Muscle of leg (tissue), 11 donors: ENCODE measurements around the gene GRHL1. TPM values are rescaled to one million over a fixed set of nuclear protein-coding genes. Genes with fewer than 3 reads are reported as not detected.
"Not testable (repeated sequence)": the region's sequence is repeated elsewhere in the genome, so short reads cannot be mapped to it uniquely, and the experiment has no call there.

Experiments
- DNase-seq: peaks from one replicate; pipeline ENCODE4 v3.0.0; 2013
- H3K27ac ChIP-seq: one replicate; pipeline ENCODE4 v1.5.1; 2013; ENCODE audit warnings: mild to moderate bottlenecking, low read length, control low read depth
- H3K27me3 ChIP-seq: one replicate; pipeline ENCODE4 v1.6.1; 2013; ENCODE audit warnings: low read length; ENCODE audit not compliant: control insufficient read depth, insufficient read depth
- H3K36me3 ChIP-seq: one replicate; pipeline ENCODE4 v1.6.1; 2013; ENCODE audit warnings: low read length; ENCODE audit not compliant: control insufficient read depth, insufficient read depth
- H3K4me1 ChIP-seq: one replicate; pipeline ENCODE4 v1.6.1; 2013; ENCODE audit warnings: low read length; ENCODE audit not compliant: control insufficient read depth, insufficient read depth
- H3K4me3 ChIP-seq: one replicate; pipeline ENCODE4 v1.5.1; 2013; ENCODE audit warnings: low read length, control low read depth
- H3K9me3 ChIP-seq: replicated peaks from 2 replicates; pipeline ENCODE4 v1.6.1; 2013; ENCODE audit warnings: low read depth, low read length; ENCODE audit not compliant: control insufficient read depth
- WGBS: methylation state at CpG from one replicate; pipeline ENCODE4 v1.1.5; 2013; ENCODE audit warnings: missing lambda C conversion rate; ENCODE audit not compliant: insufficient coverage; 5-methylcytosine and 5-hydroxymethylcytosine counted together
- polyA plus RNA-seq, 8 donors: library from polyadenylated mRNA; unstranded; fragments of 120-200 nt; gene quantifications; one replicate each; pipeline versions ENCODE4 v1.2.1 to v1.2.3, GENCODE V29; 2013; ENCODE audit warnings: inconsistent platforms in 1 of 8, low replicate concordance in 1 of 8; ENCODE audit not compliant: insufficient read length in 8 of 8, insufficient read depth in 1 of 8
- total RNA-seq: library from RNA; stranded (reverse); fragments of 120-200 nt; gene quantifications from one replicate; pipeline ENCODE4 v1.2.4, GENCODE V29; 2013

GRHL1 gene
- total and polyA plus RNA-seq, 9 donors: 0.48 to 4.3 (median 1.0) TPM

- Histone ChIP-seq H3K4me3 (no peak overlapping the region), H3K36me3 (no peaks in the 10 kb centered on the region), H3K4me1 (peaks cover 34% of the 10 kb centered on the region), H3K27ac (no peak overlapping the region), H3K27me3 (peaks cover 13% of the 10 kb centered on the region), H3K9me3 (no peaks in the 10 kb centered on the region)
- no peak for DNase-seq
- 90% methylated on average over 4 of the region's 9 CpGs for WGBS
Measured at GRCh38 chr2:10008809-10009176, 57.3 kb downstream of the GRHL1 start.

DNA sequence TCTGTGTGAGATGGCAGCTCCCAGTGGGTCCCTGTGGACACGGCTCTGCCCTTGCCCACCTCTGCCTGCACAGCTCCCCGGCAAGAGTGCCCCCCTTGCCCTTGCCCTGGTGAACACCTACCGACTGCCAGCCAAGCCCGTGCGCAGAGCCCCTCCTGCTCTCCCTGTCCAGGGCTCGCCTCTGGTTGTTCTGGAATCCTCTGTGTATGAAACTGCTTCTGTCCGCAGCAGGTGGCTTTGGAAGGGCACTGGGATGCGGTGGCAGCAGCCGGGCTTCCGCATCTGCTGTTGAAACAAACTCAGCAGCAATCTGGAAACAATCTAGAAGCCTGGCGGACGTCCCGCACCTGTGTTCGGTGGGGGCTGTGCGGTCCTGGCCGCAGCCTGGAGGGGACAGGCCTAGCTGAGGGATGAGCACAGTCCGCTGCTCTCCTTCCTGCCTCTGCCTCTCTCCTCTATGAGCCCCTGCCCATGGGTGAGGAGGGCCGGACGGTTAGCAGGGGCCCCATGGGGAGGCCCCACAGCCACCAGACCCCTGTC lies 57.8 kb downstream of the GRHL1 start:
- H3K36me3 ChIP-seq: no peaks in the 10 kb centered on the region
- H3K9me3 ChIP-seq: no peaks in the 10 kb centered on the region
- H3K27ac ChIP-seq: peak overlapping the region; percentile 9
- peak; percentile 60 for DNase-seq
- H3K27me3 ChIP-seq: peaks cover 12% of the 10 kb centered on the region
- 41% methylated on average over 14 of the region's 19 CpGs for WGBS
- H3K4me3 ChIP-seq: no peak overlapping the region
- peaks cover 34% of the 10 kb centered on the region for H3K4me1 ChIP-seq

DNA sequence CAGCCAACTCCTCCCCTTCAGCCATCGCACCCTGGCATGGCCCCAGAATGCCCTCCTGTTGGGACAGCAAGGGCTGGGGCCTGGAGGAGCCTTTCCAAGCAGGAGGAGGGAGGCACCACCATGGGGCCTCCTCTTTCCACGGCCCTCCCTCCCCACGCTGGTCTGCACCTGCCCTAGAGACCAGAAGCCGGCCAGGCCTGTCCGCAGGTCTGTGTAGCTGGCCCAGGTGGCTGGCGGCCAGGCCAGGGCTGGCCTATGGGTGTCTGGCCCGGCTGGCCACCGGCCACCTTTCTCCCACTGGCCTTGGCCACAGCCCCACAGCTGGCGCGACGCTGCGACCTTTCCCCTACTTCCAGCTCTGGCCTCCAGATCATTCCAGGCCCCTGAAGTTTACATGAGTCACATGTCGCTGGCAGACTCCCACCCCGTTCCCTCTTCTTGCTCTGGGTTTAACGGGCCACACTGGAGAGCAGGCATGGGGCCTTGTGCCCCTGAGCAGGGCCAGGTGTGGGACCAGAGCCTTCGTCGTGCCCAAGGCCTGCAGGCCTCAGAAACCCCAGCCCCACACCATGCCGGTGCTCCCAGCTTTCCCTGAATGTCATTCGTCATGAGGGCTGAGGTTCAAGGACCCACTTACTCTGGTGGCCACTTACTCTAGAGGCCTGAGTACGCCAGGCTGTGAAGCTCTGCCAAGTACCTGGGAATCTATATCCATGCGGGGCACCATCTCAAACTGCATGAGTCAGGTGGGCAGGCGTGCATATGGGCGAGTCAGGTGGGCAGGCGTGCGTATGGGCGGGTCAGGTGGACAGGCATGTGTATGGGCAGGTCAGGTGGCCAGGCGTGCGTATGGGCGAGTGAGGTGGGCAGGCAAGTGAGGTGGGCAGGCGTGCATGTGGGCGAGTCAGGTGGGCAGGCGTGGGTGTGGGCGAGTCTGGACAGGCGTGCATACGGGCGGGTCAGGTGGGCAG lies 58.6 kb downstream of the GRHL1 start:
- peak; percentile 77 for DNase-seq
- Histone ChIP-seq H3K27ac (no peak overlapping the region), H3K36me3 (no peaks in the 10 kb centered on the region), H3K4me1 (peaks cover 34% of the 10 kb centered on the region), H3K27me3 (peaks cover 10% of the 10 kb centered on the region), H3K9me3 (no peaks in the 10 kb centered on the region), H3K4me3 (no peak overlapping the region)
- 63% methylated on average over 35 of the region's 36 CpGs for WGBS

- not testable (repeated sequence) for H3K36me3 ChIP-seq, H3K9me3 ChIP-seq, H3K4me3 ChIP-seq, DNase-seq, H3K27me3 ChIP-seq, H3K27ac ChIP-seq
- H3K4me1 ChIP-seq: peaks cover 34% of the 10 kb centered on the region
- WGBS: 96% methylated on average over 52 of the region's 52 CpGs
Measured at GRCh38 chr2:10010861-10011605, 59.5 kb downstream of the GRHL1 start.

DNA sequence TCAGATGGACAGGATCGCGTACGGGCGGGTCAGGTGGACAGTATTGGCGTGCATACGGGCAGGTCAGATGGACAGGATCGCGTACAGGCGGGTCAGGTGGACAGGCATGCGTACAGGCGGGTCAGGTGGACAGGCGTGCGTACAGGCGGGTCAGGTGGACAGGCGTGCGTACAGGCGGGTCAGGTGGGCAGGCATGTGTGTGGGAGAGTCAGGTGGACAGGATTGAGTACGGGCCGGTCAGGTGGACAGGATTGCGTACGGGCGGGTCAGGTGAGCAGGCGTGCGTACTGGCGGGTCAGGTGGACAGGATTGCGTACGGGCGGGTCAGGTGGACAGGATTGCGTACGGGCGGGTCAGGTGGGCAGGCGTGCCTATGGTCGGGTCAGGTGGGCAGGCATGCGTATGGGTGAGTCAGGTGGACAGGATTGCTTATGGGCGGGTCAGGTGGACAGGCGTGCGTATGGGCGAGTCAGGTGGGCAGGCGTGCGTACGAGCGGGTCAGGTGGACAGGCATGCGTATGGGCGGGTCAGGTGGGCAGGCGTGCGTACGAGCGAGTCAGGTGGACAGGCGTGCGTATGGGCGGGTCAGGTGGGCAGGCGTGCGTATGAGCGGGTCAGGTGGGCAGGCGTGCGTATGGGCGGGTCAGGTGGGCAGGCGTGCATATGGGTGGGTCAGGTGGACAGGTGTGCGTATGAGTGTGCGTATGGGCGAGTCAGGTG lies 60.3 kb downstream of the GRHL1 start:
- 97% methylated on average over 57 of the region's 61 CpGs for WGBS
- H3K4me1 ChIP-seq: peaks cover 31% of the 10 kb centered on the region
- H3K27ac ChIP-seq, H3K36me3 ChIP-seq, H3K27me3 ChIP-seq, DNase-seq, H3K9me3 ChIP-seq, H3K4me3 ChIP-seq: not testable (repeated sequence)

GRCh38 chr2:10012366-10012962 lies 61.0 kb downstream of the GRHL1 start:
- H3K27me3 ChIP-seq, H3K36me3 ChIP-seq, H3K27ac ChIP-seq, DNase-seq, H3K4me3 ChIP-seq, H3K9me3 ChIP-seq: not testable (repeated sequence)
- 95% methylated on average over 37 of the region's 37 CpGs for WGBS
- H3K4me1 ChIP-seq: peaks cover 28% of the 10 kb centered on the region

GRCh38 chr2:10012963-10013461 lies 61.5 kb downstream of the GRHL1 start:
- H3K36me3 ChIP-seq: no peaks in the 10 kb centered on the region
- H3K27me3 ChIP-seq: peaks cover 9% of the 10 kb centered on the region
- 95% methylated on average over 29 of the region's 29 CpGs for WGBS
- DNase-seq: no peak
- H3K4me1 ChIP-seq: peaks cover 25% of the 10 kb centered on the region
- H3K9me3 ChIP-seq: no peaks in the 10 kb centered on the region
- no peak overlapping the region for H3K4me3 ChIP-seq
- no peak overlapping the region for H3K27ac ChIP-seq

- WGBS: 96% methylated on average over 43 of the region's 43 CpGs
- not testable (repeated sequence) for H3K27me3 ChIP-seq, H3K36me3 ChIP-seq, H3K9me3 ChIP-seq, DNase-seq, H3K27ac ChIP-seq, H3K4me3 ChIP-seq
- H3K4me1 ChIP-seq: peaks cover 17% of the 10 kb centered on the region
Measured at GRCh38 chr2:10013651-10014417, 62.3 kb downstream of the GRHL1 start.
